H1 (cell line): ENCODE results near the gene P3R3URF. TPM values are rescaled to one million over a fixed set of nuclear protein-coding genes. Genes with fewer than 3 reads are reported as not detected.

Source experiments
- polyA plus RNA-seq, 7 experiments: library from polyadenylated mRNA; depleted of rRNA in 3 of 7; stranded (reverse) in 5 of 7; unstranded in 2 of 7; fragments of >200 nt in 5 of 7; fragments of 200-250 nt in 2 of 7; gene quantifications; 1 replicate in 5 of 7; 2 replicates in 1 of 7; 4 replicates in 1 of 7; pipeline versions ENCODE4 v1.2.1 to v1.2.3, GENCODE V29; 2011 to 2013; ENCODE audit warnings: missing spikeins in 2 of 7, mixed read lengths in 2 of 7
- total RNA-seq: library from RNA; stranded (reverse); fragmentation: NEBNext Ultra II Directional; extraction: Animal tissue kit (Norgen Biotek cat#: 25700); gene quantifications from 2 replicates; pipeline ENCODE4 v1.2.1, GENCODE V29; 2021
- TF ChIP-seq, protein P1 (sequence below): fragments of 300-600 bp; sonication (generic); IDR thresholded peaks from 2 replicates; pipeline ENCODE4 v1.7.1; 2012; ENCODE audit warnings: low read length, moderate library complexity, mild to moderate bottlenecking, inconsistent platforms; ENCODE audit not compliant: insufficient replicate concordance

Gene P3R3URF
- total and polyA plus RNA-seq, 2 of the 8 experiments (the other 6 are each of a cell fraction or from before 2014, with no cell fraction given) = not detected

DNA sequence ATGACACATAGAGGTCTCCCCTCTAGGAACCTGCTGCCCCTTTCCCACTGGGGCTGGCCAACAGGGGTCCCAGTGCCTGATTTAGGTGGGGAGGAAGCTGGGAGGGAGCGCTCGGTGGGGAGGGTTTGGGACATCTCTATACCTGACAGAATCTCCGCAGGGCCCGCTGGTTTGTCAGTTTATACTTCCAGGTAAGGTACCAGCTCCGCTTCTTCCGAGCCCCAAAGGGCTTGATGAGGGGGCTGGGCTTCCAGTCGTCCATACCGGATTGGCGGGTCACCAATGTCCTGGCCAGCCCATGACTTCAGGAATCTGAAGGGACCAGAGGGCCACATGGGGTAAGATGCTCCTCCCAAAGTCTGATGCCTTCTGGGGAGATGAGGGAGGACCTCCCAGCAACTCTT is 21.3 kb upstream of the P3R3URF start (continued):
- TF ChIP-seq, protein P1, sequence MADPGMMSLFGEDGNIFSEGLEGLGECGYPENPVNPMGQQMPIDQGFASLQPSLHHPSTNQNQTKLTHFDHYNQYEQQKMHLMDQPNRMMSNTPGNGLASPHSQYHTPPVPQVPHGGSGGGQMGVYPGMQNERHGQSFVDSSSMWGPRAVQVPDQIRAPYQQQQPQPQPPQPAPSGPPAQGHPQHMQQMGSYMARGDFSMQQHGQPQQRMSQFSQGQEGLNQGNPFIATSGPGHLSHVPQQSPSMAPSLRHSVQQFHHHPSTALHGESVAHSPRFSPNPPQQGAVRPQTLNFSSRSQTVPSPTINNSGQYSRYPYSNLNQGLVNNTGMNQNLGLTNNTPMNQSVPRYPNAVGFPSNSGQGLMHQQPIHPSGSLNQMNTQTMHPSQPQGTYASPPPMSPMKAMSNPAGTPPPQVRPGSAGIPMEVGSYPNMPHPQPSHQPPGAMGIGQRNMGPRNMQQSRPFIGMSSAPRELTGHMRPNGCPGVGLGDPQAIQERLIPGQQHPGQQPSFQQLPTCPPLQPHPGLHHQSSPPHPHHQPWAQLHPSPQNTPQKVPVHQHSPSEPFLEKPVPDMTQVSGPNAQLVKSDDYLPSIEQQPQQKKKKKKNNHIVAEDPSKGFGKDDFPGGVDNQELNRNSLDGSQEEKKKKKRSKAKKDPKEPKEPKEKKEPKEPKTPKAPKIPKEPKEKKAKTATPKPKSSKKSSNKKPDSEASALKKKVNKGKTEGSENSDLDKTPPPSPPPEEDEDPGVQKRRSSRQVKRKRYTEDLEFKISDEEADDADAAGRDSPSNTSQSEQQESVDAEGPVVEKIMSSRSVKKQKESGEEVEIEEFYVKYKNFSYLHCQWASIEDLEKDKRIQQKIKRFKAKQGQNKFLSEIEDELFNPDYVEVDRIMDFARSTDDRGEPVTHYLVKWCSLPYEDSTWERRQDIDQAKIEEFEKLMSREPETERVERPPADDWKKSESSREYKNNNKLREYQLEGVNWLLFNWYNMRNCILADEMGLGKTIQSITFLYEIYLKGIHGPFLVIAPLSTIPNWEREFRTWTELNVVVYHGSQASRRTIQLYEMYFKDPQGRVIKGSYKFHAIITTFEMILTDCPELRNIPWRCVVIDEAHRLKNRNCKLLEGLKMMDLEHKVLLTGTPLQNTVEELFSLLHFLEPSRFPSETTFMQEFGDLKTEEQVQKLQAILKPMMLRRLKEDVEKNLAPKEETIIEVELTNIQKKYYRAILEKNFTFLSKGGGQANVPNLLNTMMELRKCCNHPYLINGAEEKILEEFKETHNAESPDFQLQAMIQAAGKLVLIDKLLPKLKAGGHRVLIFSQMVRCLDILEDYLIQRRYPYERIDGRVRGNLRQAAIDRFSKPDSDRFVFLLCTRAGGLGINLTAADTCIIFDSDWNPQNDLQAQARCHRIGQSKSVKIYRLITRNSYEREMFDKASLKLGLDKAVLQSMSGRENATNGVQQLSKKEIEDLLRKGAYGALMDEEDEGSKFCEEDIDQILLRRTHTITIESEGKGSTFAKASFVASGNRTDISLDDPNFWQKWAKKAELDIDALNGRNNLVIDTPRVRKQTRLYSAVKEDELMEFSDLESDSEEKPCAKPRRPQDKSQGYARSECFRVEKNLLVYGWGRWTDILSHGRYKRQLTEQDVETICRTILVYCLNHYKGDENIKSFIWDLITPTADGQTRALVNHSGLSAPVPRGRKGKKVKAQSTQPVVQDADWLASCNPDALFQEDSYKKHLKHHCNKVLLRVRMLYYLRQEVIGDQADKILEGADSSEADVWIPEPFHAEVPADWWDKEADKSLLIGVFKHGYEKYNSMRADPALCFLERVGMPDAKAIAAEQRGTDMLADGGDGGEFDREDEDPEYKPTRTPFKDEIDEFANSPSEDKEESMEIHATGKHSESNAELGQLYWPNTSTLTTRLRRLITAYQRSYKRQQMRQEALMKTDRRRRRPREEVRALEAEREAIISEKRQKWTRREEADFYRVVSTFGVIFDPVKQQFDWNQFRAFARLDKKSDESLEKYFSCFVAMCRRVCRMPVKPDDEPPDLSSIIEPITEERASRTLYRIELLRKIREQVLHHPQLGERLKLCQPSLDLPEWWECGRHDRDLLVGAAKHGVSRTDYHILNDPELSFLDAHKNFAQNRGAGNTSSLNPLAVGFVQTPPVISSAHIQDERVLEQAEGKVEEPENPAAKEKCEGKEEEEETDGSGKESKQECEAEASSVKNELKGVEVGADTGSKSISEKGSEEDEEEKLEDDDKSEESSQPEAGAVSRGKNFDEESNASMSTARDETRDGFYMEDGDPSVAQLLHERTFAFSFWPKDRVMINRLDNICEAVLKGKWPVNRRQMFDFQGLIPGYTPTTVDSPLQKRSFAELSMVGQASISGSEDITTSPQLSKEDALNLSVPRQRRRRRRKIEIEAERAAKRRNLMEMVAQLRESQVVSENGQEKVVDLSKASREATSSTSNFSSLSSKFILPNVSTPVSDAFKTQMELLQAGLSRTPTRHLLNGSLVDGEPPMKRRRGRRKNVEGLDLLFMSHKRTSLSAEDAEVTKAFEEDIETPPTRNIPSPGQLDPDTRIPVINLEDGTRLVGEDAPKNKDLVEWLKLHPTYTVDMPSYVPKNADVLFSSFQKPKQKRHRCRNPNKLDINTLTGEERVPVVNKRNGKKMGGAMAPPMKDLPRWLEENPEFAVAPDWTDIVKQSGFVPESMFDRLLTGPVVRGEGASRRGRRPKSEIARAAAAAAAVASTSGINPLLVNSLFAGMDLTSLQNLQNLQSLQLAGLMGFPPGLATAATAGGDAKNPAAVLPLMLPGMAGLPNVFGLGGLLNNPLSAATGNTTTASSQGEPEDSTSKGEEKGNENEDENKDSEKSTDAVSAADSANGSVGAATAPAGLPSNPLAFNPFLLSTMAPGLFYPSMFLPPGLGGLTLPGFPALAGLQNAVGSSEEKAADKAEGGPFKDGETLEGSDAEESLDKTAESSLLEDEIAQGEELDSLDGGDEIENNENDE = no peak
